ENCODE results near the gene OR51V1.
A peak's percentile ranks its signal among the peaks of the same experiment; 100 is the strongest.
"Not testable (repeated sequence)": the region's sequence is repeated elsewhere in the genome, so short reads cannot be mapped to it uniquely, and the experiment has no call there.

Gene OR51V1

DNA sequence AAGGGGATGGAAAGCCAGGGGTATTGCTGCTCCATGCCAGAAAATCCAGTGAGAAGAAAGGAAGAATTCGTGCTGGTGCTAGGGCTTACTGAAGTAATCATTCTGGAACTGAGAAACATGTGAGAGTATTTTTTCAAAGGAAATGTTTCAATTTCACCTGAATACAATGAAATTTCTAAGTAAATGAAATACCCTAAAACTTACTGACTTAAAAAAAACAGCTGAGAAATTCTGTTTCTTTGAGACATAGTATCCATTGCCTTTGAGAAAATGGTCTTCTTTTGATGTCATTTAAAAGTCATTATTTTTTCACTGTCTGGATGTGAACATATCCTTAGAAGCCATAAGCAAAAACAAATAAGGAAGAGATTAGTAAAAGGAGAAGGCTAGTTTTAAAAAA is at the start of gene OR51V1:
OR51V1 (minus strand) TSS at position 101 of the 400 bp plus-strand sequence; CDS start at position 101, 0 bp downstream.
- DNase-seq: no peak

DNA sequence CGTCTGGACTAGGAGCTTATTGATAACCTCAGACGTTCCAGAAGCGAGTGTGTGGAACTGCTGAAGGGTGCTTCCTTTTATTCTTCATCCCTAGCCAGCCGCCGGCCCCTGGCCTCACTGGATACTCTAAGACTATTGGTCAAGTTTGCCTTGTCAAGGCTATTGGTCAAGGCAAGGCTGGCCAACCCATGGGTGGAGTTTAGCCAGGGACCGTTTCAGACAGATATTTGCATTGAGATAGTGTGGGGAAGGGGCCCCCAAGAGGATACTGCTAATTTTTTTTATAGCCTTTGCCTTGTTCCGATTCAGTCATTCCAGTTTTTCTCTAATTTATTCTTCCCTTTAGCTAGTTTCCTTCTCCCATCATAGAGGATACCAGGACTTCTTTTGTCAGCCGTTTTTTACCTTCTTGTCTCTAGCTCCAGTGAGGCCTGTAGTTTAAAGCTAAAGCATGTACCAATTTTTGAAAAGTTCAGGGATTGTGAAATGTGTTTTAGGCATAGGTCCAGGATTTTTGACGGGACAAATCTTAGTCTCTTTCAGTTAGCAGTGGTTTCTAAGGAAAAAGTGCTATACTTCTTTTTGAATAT is 49.4 kb upstream of the OR51V1 start, which contains the start of gene HBG1:
HBG1 (minus strand) TSS at position 51 of the 590 bp plus-strand sequence. CDS start 53 bp downstream, outside the sequence.
- DNase-seq: not testable (repeated sequence)

GRCh38 chr11:5248498-5248897 is 48.0 kb upstream of the OR51V1 start:
- not testable (repeated sequence) for DNase-seq

- peak; percentile 69 for DNase-seq
Observed at GRCh38 chr11:5247472-5248192, 47.1 kb upstream of the OR51V1 start.

DNA sequence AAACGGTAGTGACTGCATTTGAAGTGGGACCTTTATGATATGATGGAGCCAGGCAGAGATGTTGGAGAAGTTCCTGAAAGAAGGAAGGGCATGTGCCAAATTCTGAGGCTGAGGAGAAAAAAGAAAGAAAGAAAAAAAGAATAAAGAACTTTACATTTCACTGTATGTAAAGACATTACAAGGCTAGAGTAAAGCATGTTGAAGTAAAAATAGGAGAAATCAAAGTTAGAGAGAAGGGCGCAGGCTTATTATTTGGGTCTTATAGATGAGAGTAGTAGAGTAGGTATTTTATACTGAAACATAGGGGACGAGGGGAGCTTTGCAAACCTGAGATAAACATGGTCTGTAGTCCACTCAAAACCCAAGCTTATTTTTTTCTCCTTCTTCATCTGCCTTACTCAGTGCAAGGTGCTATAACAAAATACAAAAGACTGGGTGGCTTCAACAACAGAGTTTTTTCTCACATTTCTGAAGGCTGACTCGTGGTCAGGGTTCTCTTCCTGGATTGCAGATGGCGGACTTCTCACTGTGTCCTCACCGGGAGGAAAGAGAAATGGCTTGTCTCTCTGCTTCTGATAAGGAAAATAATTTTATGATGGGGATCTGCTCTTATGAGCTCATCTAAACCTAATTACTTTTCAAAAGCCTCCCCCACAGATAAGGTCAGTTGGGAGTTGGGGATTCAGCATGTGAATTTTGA is 46.4 kb upstream of the OR51V1 start:
- peak; percentile 63 for DNase-seq

DNA sequence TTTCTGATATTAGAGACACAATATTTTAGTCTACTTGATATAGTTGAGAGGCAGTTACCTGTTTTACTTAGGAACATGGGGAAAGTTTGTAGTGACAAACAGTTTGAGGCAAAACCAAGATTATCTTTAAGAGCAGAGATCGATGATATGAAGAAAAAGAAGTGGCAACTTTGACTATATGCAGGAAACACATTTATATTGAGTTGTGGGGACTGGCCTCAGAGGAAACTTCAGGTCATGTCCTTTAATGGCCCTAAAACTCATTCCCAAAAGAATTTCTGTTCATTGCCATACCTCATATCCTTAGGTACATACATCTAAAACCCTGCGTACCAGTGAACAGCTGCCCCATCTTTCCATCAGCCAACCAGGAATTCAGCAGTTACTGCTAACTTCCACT is 44.7 kb upstream of the OR51V1 start:
- DNase-seq: no peak

- DNase-seq: no peak
Observed at GRCh38 chr11:5243816-5244180, 43.3 kb upstream of the OR51V1 start.

GRCh38 chr11:5242933-5243815 is 42.7 kb upstream of the OR51V1 start:
- peak; percentile 69 for DNase-seq

- peak; percentile 57 for DNase-seq
Observed at GRCh38 chr11:5242208-5242607, 41.7 kb upstream of the OR51V1 start.

GRCh38 chr11:5241458-5241857 is 41.0 kb upstream of the OR51V1 start:
- DNase-seq: no peak

DNA sequence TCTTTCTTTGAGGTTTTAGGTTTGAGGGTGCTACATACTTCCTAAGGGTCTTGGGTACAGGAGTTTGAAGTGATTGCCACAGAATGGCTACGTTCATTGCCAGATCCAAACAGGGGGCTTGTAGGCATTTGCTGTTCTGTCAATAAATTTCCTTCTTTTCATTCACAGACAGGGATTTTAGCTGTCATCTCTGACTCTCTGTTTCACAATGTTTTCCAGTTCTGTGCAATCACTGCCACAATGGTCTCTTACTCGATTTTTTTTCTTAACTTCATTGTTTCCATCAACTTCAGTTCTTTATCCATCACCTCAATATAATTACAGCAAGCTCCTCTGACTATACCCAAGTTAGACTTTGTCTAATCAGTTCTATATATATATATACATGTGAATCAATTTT is 40.0 kb upstream of the OR51V1 start:
- DNase-seq: no peak

GRCh38 chr11:5240056-5240455 is 39.6 kb upstream of the OR51V1 start:
- no peak for DNase-seq

DNA sequence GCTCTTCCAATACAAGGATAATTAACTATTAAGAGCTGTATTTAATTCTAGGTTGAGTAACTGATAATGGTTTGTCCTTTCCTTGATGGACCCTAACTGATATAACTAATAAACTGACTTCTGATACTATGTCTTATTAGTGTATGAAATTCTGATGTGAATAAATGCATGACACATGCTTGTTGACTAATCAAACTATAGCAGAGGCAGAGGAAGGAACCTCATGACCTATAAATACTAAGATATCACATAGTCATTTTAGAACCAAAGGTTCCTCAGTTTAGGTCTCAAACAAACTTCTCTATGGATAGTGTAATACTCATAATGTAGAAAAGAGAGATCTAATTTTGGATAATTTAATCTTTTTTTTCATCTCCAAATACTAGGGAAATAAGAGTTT is 38.6 kb upstream of the OR51V1 start:
- DNase-seq: peak; percentile 21

GRCh38 chr11:5238486-5238885 is 38.0 kb upstream of the OR51V1 start:
- DNase-seq: peak; percentile 6

DNA sequence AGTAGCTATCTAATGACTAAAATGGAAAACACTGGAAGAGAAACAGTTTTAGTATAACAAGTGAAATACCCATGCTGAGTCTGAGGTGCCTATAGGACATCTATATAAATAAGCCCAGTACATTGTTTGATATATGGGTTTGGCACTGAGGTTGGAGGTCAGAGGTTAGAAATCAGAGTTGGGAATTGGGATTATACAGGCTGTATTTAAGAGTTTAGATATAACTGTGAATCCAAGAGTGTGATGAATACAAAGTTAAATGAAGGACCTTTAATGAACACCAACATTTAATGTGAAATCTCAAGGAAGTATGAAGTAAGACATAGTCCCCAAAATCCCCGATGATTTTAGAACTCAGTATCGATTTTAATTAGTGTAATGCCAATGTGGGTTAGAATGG is 36.9 kb upstream of the OR51V1 start:
- DNase-seq: peak; percentile 2

- DNase-seq: no peak
Observed at GRCh38 chr11:5235364-5236095, 35.0 kb upstream of the OR51V1 start.

GRCh38 chr11:5234381-5234834 is 33.9 kb upstream of the OR51V1 start, which contains the start of gene HBD:
TSS of gene HBD (minus strand) at chr11:5234483. CDS start at chr11:5234433, 50 bp downstream.
- DNase-seq: peak; percentile 95

DNA sequence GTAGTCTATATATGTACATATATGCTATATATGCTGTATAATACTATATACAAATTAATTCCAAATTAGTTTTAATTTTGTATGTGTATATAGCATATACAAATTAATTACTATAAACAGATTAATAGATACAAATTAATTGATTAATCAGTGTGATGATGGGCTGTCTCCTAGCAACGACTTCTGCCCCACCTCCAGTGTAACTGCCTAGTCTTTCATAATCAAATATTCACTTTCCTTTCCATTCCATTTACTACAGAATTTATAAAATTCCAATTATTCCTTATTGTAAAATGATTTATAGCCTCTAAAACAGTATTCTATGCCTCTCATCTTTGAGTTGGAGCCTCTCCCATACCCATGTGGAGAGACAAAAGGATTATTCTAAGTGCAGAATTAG is 32.8 kb upstream of the OR51V1 start:
- peak; percentile 37 for DNase-seq

DNA sequence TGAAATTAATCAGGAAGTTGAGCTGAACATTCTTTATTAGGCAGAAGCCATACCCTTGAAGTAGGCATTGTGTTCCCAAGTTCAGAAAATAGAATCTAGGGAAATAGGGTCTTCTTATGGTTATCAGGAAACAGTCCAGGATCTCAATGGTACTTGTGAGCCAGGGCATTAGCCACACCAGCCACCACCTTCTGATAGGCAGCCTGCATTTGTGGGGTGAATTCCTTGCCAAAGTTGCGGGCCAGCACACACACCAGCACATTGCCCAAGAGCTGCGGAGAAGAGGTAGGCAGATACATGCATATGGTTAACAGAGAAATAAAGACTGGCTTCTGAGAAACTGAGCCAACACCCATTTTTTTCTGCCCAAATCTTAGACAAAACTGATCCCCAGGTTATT is 32.3 kb upstream of the OR51V1 start:
- peak; percentile 80 for DNase-seq

DNA sequence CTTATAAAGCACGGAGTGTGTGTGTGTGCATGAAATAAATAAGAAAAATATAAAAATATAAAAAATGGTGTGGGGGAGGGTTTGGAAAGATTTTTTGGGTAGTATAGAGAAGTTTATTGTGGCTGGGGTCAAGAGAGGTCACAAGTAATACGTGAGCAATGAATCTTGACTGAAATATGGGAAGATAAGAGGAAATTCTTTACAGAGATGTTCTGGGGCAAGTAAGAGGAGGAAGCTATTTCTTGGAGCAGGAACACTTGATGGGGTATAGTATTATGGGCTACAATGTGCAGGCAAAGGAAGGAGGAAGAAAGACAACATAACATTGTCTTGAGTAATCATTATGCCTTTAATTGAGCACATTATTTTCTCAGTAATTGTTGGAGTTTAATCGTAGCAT is 31.7 kb upstream of the OR51V1 start:
- peak; percentile 44 for DNase-seq

DNA sequence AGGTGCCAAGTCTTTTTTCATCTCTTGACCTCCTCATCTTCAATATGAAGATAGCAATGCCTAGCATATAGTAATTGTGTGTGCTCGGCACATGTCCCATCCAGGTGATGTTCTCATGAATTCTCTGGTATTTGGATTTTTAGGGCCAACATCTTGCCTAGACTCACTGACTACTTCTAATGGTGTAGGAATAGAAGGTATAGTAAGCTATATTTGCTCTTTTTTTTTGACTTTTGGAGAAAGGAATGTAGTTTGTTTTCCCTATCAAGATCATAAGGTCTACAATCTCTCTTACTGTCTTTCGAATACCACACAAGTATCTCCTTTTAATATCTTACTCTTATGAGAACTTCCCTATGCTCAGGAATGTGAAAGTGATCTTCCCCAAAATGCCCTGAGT is 30.6 kb upstream of the OR51V1 start:
- DNase-seq: peak; percentile 56

GRCh38 chr11:5230266-5230665 is 29.8 kb upstream of the OR51V1 start:
- DNase-seq: no peak

All from hematopoietic multipotent progenitor cell treated with erythropoietin and hydrocortisone succinate and interleukin-3 and kit ligand, for 8 days (in vitro differentiated cells).